Lung (tissue), 12 donors: ENCODE data around the gene AGMO. TPM values are rescaled to one million over a fixed set of nuclear protein-coding genes. Genes with fewer than 3 reads are reported as not detected.

Experiments used
- ATAC-seq: fragments of 200-7000 bp; cut with Tn5 transposase; one replicate; pipeline ENCODE4 v1.9.1; 2020; ENCODE audit warnings: moderate number of reproducible peaks; ENCODE audit not compliant: insufficient read depth, low FRiP score
- DNase-seq, 3 donors: peaks; one replicate each; pipeline ENCODE4 v3.0.0-alpha.2; 2013 to 2017
- H3K27ac ChIP-seq, 2 donors: one replicate each; pipeline ENCODE4 v1.5.1; 2013; ENCODE audit warnings: mild to moderate bottlenecking in 2 of 2, moderate library complexity in 2 of 2, control low read depth in 1 of 2, inconsistent platforms in 1 of 2, low read depth in 1 of 2, low read length in 1 of 2
- H3K27me3 ChIP-seq, 3 donors: one replicate each; pipeline ENCODE4 v1.5.1; 2013; ENCODE audit warnings: low read length in 2 of 3; ENCODE audit not compliant: control insufficient read depth in 3 of 3, insufficient read depth in 3 of 3
- H3K36me3 ChIP-seq, 4 donors: one replicate each; pipeline ENCODE4 v1.5.1; 2013; ENCODE audit warnings: low read length in 4 of 4, mild to moderate bottlenecking in 1 of 4, moderate library complexity in 1 of 4; ENCODE audit not compliant: control insufficient read depth in 4 of 4, insufficient read depth in 4 of 4
- H3K4me1 ChIP-seq, 5 donors: one replicate each; pipeline ENCODE4 v1.5.1; 2013; ENCODE audit warnings: low read length in 5 of 5, mild to moderate bottlenecking in 2 of 5, moderate library complexity in 1 of 5; ENCODE audit not compliant: control insufficient read depth in 5 of 5, insufficient read depth in 5 of 5
- H3K4me3 ChIP-seq: one replicate; pipeline ENCODE4 v1.5.1; 2013; ENCODE audit warnings: mild to moderate bottlenecking, control low read depth, moderate library complexity
- H3K9ac ChIP-seq, 2 donors: one replicate each; pipeline ENCODE4 v1.5.1; 2013; ENCODE audit warnings: low read length in 2 of 2, control low read depth in 1 of 2; ENCODE audit not compliant: insufficient read depth in 1 of 2
- H3K9me3 ChIP-seq, 4 donors: one replicate each; pipeline ENCODE4 v1.5.1; 2013; ENCODE audit warnings: low read length in 3 of 4, mild to moderate bottlenecking in 1 of 4, moderate library complexity in 1 of 4; ENCODE audit not compliant: control insufficient read depth in 4 of 4, insufficient read depth in 3 of 4
- WGBS, 2 donors: extraction: QIAGEN DNeasy Blood & Tissue Kit; methylation state at CpG; one replicate each; pipeline ENCODE4 v1.1.7; 2013; 5-methylcytosine and 5-hydroxymethylcytosine counted together
- polyA plus RNA-seq, 2 donors: library from polyadenylated mRNA; stranded (reverse); fragments of 200-250 nt; gene quantifications; one replicate each; pipeline ENCODE4 v1.2.1, GENCODE V29; 2013
- total RNA-seq, 2 donors: library from RNA; depleted of rRNA in 1 of 2; stranded (reverse); fragments of >200 nt in 1 of 2; gene quantifications; one replicate each; pipeline ENCODE4 v1.2.1, GENCODE V29; 2014 to 2021
- TF ChIP-seq, protein P1 (sequence below): IDR thresholded peaks from 2 replicates; pipeline ENCODE4 v1.5.1; 2012; ENCODE audit warnings: mild to moderate bottlenecking; ENCODE audit errors: control extremely low read depth, extremely low read depth
- donor health status: control.
- donor health status: control.
- donor health status: Bipolar disorder and iron deficiency.
- donor health status: healthy.
- donor health status: DM: yes; HTN: yes; CAD: no.

AGMO gene
- total and polyA plus RNA-seq, 4 donors, result 0.03 to 0.74 (median 0.11) TPM

DNA sequence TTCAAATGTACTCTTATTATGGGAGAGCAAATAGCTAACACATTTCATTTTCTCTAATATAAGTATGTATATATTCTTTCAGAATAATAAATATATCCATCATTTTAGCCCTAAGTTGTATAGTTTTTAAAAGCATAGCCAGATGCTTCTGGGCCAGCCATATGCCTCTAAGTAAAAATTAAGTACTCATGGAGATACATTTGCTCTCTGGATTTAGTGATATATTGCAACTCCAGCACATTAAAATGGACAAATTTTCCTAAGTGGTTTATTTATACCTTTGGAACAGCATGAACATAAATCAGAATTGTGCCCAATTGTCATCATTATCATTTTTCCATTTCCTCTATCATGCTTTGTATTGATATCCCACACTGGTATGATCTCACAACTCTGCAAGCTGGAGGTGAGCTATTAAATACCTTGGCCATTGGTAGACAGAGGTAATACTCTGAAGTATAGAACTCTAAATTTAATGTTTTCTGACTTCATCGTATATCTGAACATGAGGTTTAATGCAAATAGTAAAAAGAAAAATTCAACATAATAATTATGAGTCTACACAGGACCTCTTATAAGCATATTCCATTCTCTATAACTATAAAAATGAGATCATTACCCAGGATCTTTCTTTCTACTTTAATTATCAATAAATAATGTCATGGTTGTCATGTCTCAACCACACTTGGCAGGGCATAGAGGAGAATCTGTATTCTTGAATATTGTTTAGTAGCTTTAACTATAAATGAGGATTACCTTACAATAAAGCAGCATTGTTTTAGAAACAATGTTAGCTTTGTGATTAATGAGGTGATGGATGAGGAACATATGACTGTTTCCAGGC lies 90.8 kb downstream of the AGMO start:
- DNase-seq (no peak), ATAC-seq (no peak)
- H3K27me3 ChIP-seq, result no peaks in the 10 kb centered on the region
- H3K9me3 ChIP-seq, result no peaks in the 10 kb centered on the region
- TF ChIP-seq, protein P1, sequence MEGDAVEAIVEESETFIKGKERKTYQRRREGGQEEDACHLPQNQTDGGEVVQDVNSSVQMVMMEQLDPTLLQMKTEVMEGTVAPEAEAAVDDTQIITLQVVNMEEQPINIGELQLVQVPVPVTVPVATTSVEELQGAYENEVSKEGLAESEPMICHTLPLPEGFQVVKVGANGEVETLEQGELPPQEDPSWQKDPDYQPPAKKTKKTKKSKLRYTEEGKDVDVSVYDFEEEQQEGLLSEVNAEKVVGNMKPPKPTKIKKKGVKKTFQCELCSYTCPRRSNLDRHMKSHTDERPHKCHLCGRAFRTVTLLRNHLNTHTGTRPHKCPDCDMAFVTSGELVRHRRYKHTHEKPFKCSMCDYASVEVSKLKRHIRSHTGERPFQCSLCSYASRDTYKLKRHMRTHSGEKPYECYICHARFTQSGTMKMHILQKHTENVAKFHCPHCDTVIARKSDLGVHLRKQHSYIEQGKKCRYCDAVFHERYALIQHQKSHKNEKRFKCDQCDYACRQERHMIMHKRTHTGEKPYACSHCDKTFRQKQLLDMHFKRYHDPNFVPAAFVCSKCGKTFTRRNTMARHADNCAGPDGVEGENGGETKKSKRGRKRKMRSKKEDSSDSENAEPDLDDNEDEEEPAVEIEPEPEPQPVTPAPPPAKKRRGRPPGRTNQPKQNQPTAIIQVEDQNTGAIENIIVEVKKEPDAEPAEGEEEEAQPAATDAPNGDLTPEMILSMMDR, result no peak
- no peaks in the 10 kb centered on the region for H3K36me3 ChIP-seq
- WGBS, 2 donors, result 94% methylated on average over 1 of the region's 1 CpG
- no peak overlapping the region for H3K4me3 ChIP-seq
- H3K4me1 ChIP-seq, result no peaks in the 10 kb centered on the region
- H3K27ac ChIP-seq, result no peak overlapping the region
- no peak overlapping the region for H3K9ac ChIP-seq

DNA sequence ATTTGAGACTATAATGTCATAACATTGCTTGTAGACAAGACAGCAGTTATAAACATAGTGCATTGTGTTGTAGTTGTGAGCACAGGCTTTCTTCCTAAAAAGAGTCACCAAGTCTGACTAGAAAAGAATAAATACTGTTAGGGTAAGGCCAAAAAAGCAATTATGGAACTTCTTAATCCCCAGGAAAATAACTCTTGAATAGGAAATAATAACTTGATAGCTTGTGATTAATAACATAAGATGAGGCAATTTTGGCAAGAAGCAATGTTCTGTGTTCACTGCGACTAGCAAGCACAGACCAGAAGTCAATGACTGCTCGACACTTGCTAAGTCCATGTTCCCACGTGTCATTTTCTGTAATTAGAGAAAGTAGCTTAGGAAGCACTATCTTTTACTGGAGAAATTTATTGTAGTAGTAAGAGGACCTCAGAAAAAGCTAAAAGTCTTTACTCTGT lies 97.1 kb downstream of the AGMO start:
- H3K9me3 ChIP-seq, result no peaks in the 10 kb centered on the region
- peaks cover 0 to 18% (median 4%) of the 10 kb centered on the region in 5 donors for H3K4me1 ChIP-seq
- H3K27me3 ChIP-seq, result no peaks in the 10 kb centered on the region
- H3K9ac ChIP-seq, result no peak overlapping the region
- DNase-seq (peak in 1 of 3 donors; percentile 34), ATAC-seq (no peak)
- WGBS, 2 donors, result 69 to 84% methylated on average over 3 of the region's 3 CpGs
- H3K4me3 ChIP-seq, result no peak overlapping the region
- TF ChIP-seq, protein P1, result no peak
- H3K36me3 ChIP-seq, result no peaks in the 10 kb centered on the region
- no peak overlapping the region for H3K27ac ChIP-seq

- no peak overlapping the region for H3K4me3 ChIP-seq
- no peak overlapping the region for H3K9ac ChIP-seq
- DNase-seq (peak in 2 of 3 donors; percentile 24 to 48), ATAC-seq (no peak)
- 71 to 80% methylated on average over 6 of the region's 6 CpGs for WGBS, 2 donors
- H3K4me1 ChIP-seq, result peaks cover 0 to 18% (median 4%) of the 10 kb centered on the region in 5 donors
- no peak overlapping the region for H3K27ac ChIP-seq
- no peaks in the 10 kb centered on the region for H3K27me3 ChIP-seq
- H3K36me3 ChIP-seq, result no peaks in the 10 kb centered on the region
- H3K9me3 ChIP-seq, result no peaks in the 10 kb centered on the region
- TF ChIP-seq, protein P1, result no peak
Measured at GRCh38 chr7:15463801-15464666, 97.8 kb downstream of the AGMO start.
